ENCODE measurements around the gene CD48.

DNA sequence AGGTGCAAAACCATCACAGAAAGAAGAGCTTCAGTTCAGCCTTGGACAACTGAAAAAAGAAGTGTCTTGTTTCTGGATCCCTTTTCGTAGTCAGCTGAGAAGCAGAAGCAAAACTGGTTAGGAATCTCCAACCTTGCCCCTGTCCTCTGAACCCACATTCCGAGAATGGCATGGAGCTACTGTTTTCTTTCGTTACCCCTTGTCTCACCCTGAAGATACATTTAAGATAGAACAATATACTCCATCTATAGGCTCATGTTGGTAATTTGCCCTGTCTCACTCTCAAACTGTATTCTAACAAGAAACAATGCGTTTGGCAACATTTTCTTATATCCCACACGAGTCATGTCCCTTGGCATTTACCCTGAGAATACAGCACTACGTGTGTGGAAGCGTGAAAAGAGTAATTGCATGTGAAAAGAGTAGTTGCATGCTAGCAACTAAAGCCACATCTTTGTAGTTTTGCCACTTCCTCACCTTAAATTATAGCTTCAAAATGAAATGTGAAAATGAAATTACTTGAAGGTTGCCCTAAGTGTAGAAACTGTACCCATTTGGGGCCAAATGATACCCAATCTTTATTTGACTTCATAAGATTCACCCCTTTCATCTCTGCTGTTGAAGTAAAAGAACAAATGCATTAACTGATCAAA lies 32.7 kb upstream of the CD48 start:
- TF ChIP-seq CTCF (IDR thresholded peaks at IDR 0.05; ENCODE audit: insufficient read depth, low read length, poor library complexity, severe bottlenecking), result no peak
- no peak for TF ChIP-seq EZH2phosphoT487 (conservative IDR thresholded peaks at IDR 0.05; ENCODE audit: low read length)
